Mesendoderm (in vitro differentiated cells): ENCODE data around the gene AVPR2.

Experiments
- DNase-seq: peaks from one replicate; pipeline ENCODE4 v3.0.0; 2013
- H2AK5ac ChIP-seq: 2 replicates; pipeline ENCODE4 v1.6.1; 2013; ENCODE audit warnings: low read length, inconsistent platforms
- H2BK120ac ChIP-seq: 2 replicates; pipeline ENCODE4 v1.6.1; 2013; ENCODE audit warnings: low read depth, mild to moderate bottlenecking, low read length, moderate library complexity, mixed read lengths
- H2BK15ac ChIP-seq: replicated peaks from 2 replicates; pipeline ENCODE4 v1.6.1; 2013; ENCODE audit warnings: low read depth, mild to moderate bottlenecking, moderate library complexity
- H2BK5ac ChIP-seq: 2 replicates; pipeline ENCODE4 v1.6.1; 2013; ENCODE audit warnings: low read length, inconsistent platforms
- H3K18ac ChIP-seq: 2 replicates; pipeline ENCODE4 v1.6.1; 2013; ENCODE audit warnings: mild to moderate bottlenecking, low read length, mixed read lengths
- H3K23ac ChIP-seq: one replicate; pipeline ENCODE4 v1.6.1; 2013; ENCODE audit warnings: low read length
- H3K27ac ChIP-seq: 2 replicates; pipeline ENCODE4 v1.5.1; 2013; ENCODE audit warnings: low read depth, mild to moderate bottlenecking, inconsistent platforms, low read length, moderate library complexity
- H3K27me3 ChIP-seq: 2 replicates; pipeline ENCODE4 v1.6.1; 2013; ENCODE audit warnings: low read length, control low read depth, mild to moderate bottlenecking, inconsistent platforms; ENCODE audit not compliant: insufficient read depth, poor library complexity
- H3K36me3 ChIP-seq: 2 replicates; pipeline ENCODE4 v1.6.1; 2013; ENCODE audit warnings: low read length, inconsistent platforms; ENCODE audit not compliant: control insufficient read depth, insufficient read depth
- H3K4ac ChIP-seq: one replicate; pipeline ENCODE4 v1.6.1; 2013; ENCODE audit warnings: low read depth, mild to moderate bottlenecking, low read length, moderate library complexity
- H3K4me1 ChIP-seq: 2 replicates; pipeline ENCODE4 v1.6.1; 2013; ENCODE audit warnings: low read depth, low read length, inconsistent platforms; ENCODE audit not compliant: control insufficient read depth
- H3K4me2 ChIP-seq: 2 replicates; pipeline ENCODE4 v1.6.1; 2013; ENCODE audit warnings: low read length
- H3K4me3 ChIP-seq: 2 replicates; pipeline ENCODE4 v1.5.1; 2013; ENCODE audit warnings: mild to moderate bottlenecking, low read length
- H3K56ac ChIP-seq: one replicate; pipeline ENCODE4 v1.6.1; 2013; ENCODE audit warnings: low read length
- H3K79me1 ChIP-seq: 2 replicates; pipeline ENCODE4 v1.6.1; 2013; ENCODE audit warnings: low read length, inconsistent platforms
- H3K79me2 ChIP-seq: 2 replicates; pipeline ENCODE4 v1.6.1; 2013; ENCODE audit warnings: mild to moderate bottlenecking, low read length; ENCODE audit not compliant: control insufficient read depth, insufficient read depth
- H3K9ac ChIP-seq: 2 replicates; pipeline ENCODE4 v1.6.1; 2013; ENCODE audit warnings: low read length, inconsistent platforms
- H4K5ac ChIP-seq: one replicate; pipeline ENCODE4 v1.6.1; 2013; ENCODE audit warnings: low read length
- H4K8ac ChIP-seq: one replicate; pipeline ENCODE4 v1.6.1; 2013; ENCODE audit warnings: low read depth, mild to moderate bottlenecking, control low read depth, low read length, moderate library complexity
- WGBS: extraction: QIAGEN DNeasy Blood & Tissue Kit; methylation state at CpG from one replicate; pipeline ENCODE4 v1.1.7; 2013; ENCODE audit warnings: low lambda C conversion rate, missing lambda C conversion rate; ENCODE audit not compliant: insufficient coverage; ENCODE audit errors: extremely low coverage; 5-methylcytosine and 5-hydroxymethylcytosine counted together

The AVPR2 gene

GRCh38 chrX:153903238-153903980, 1.1 kb upstream of the AVPR2 start:
- Histone ChIP-seq H3K27ac (no peak overlapping the region), H3K79me1 (no peaks in the 10 kb centered on the region), H2AK5ac (no peak overlapping the region), H3K4me3 (no peak overlapping the region), H4K8ac (no peak overlapping the region), H2BK15ac (no peak overlapping the region), H2BK120ac (no peak overlapping the region), H3K27me3 (no peaks in the 10 kb centered on the region), H3K9ac (no peak overlapping the region), H3K79me2 (no peaks in the 10 kb centered on the region), H3K56ac (peak overlapping the region; percentile 67), H3K4me1 (no peaks in the 10 kb centered on the region), H3K36me3 (no peaks in the 10 kb centered on the region), H3K4me2 (no peak overlapping the region), H4K5ac (no peak overlapping the region), H3K23ac (no peak overlapping the region), H2BK5ac (no peak overlapping the region), H3K4ac (no peak overlapping the region), H3K18ac (no peak overlapping the region)
- WGBS = no CpG with 5 or more reads among the region's 18 CpGs
- no peak for DNase-seq

GRCh38 chrX:153905481-153906095, 1.1 kb downstream of the AVPR2 start:
- Histone ChIP-seq H3K4me2 (no peak overlapping the region), H2BK120ac (no peak overlapping the region), H3K23ac (no peak overlapping the region), H3K56ac (no peak overlapping the region), H3K27me3 (no peaks in the 10 kb centered on the region), H3K79me1 (no peaks in the 10 kb centered on the region), H4K5ac (no peak overlapping the region), H2AK5ac (no peak overlapping the region), H3K4ac (no peak overlapping the region), H4K8ac (no peak overlapping the region), H3K9ac (no peak overlapping the region), H2BK5ac (no peak overlapping the region), H2BK15ac (no peak overlapping the region), H3K36me3 (no peaks in the 10 kb centered on the region), H3K4me3 (no peak overlapping the region), H3K18ac (no peak overlapping the region), H3K79me2 (no peaks in the 10 kb centered on the region), H3K27ac (no peak overlapping the region), H3K4me1 (no peaks in the 10 kb centered on the region)
- WGBS = no CpG with 5 or more reads among the region's 32 CpGs
- no peak for DNase-seq

DNA sequence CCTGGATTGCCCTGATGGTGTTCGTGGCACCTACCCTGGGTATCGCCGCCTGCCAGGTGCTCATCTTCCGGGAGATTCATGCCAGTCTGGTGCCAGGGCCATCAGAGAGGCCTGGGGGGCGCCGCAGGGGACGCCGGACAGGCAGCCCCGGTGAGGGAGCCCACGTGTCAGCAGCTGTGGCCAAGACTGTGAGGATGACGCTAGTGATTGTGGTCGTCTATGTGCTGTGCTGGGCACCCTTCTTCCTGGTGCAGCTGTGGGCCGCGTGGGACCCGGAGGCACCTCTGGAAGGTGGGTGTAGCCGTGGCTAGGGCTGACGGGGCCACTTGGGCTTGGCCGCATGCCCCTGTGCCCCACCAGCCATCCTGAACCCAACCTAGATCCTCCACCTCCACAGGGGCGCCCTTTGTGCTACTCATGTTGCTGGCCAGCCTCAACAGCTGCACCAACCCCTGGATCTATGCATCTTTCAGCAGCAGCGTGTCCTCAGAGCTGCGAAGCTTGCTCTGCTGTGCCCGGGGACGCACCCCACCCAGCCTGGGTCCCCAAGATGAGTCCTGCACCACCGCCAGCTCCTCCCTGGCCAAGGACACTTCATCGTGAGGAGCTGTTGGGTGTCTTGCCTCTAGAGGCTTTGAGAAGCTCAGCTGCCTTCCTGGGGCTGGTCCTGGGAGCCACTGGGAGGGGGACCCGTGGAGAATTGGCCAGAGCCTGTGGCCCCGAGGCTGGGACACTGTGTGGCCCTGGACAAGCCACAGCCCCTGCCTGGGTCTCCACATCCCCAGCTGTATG, 1.8 kb downstream of the AVPR2 start:
- no peak for DNase-seq
- WGBS = no CpG with 5 or more reads among the region's 27 CpGs

GRCh38 chrX:153907456-153907855, 3.0 kb downstream of the AVPR2 start:
- Histone ChIP-seq H2BK120ac (no peak overlapping the region), H3K27me3 (no peaks in the 10 kb centered on the region), H4K5ac (no peak overlapping the region), H3K18ac (no peak overlapping the region), H3K4me2 (no peak overlapping the region), H3K27ac (no peak overlapping the region), H2AK5ac (no peak overlapping the region), H3K56ac (no peak overlapping the region), H3K4ac (no peak overlapping the region), H3K23ac (no peak overlapping the region), H4K8ac (no peak overlapping the region), H2BK15ac (no peak overlapping the region), H2BK5ac (no peak overlapping the region), H3K36me3 (no peaks in the 10 kb centered on the region), H3K4me3 (no peak overlapping the region), H3K79me1 (no peaks in the 10 kb centered on the region), H3K79me2 (no peaks in the 10 kb centered on the region), H3K9ac (no peak overlapping the region), H3K4me1 (no peaks in the 10 kb centered on the region)
- no peak for DNase-seq
- no CpG with 5 or more reads among the region's 12 CpGs for WGBS

More for the DNA sequence above, 1.8 kb downstream of the AVPR2 start:
- Histone ChIP-seq H2BK15ac (no peak overlapping the region), H3K36me3 (no peaks in the 10 kb centered on the region), H3K9ac (no peak overlapping the region), H3K4me1 (no peaks in the 10 kb centered on the region), H4K8ac (no peak overlapping the region), H2AK5ac (no peak overlapping the region), H3K79me1 (no peaks in the 10 kb centered on the region), H2BK120ac (no peak overlapping the region), H3K23ac (no peak overlapping the region), H3K79me2 (no peaks in the 10 kb centered on the region), H3K18ac (no peak overlapping the region), H3K27ac (no peak overlapping the region), H3K4me2 (no peak overlapping the region), H3K56ac (no peak overlapping the region), H3K4me3 (no peak overlapping the region), H4K5ac (no peak overlapping the region), H3K4ac (no peak overlapping the region), H2BK5ac (no peak overlapping the region), H3K27me3 (no peaks in the 10 kb centered on the region)

- WGBS = no CpG with 5 or more reads among the region's 23 CpGs
- no peak overlapping the region for H4K5ac ChIP-seq
- no peaks in the 10 kb centered on the region for H3K4me1 ChIP-seq
- DNase-seq = no peak
- no peaks in the 10 kb centered on the region for H3K27me3 ChIP-seq
- no peak overlapping the region for H2AK5ac ChIP-seq
- no peak overlapping the region for H2BK120ac ChIP-seq
- no peaks in the 10 kb centered on the region for H3K79me1 ChIP-seq
- H3K4me2 ChIP-seq = no peak overlapping the region
- no peak overlapping the region for H3K18ac ChIP-seq
- H3K4me3 ChIP-seq = no peak overlapping the region
- H3K79me2 ChIP-seq = no peaks in the 10 kb centered on the region
- H2BK5ac ChIP-seq = no peak overlapping the region
- no peak overlapping the region for H3K27ac ChIP-seq
- H2BK15ac ChIP-seq = no peak overlapping the region
- H3K9ac ChIP-seq = no peak overlapping the region
- no peak overlapping the region for H4K8ac ChIP-seq
- H3K56ac ChIP-seq = no peak overlapping the region
- no peaks in the 10 kb centered on the region for H3K36me3 ChIP-seq
- H3K23ac ChIP-seq = no peak overlapping the region
- H3K4ac ChIP-seq = no peak overlapping the region
Measured at GRCh38 chrX:153908219-153908860, 3.9 kb downstream of the AVPR2 start.
